GM10847 (cell line): ENCODE results near the gene PACS1.

Experiments used
- POLR2A ChIP-seq: IDR thresholded peaks from 2 replicates; pipeline ENCODE4 v1.6.1; 2011; ENCODE audit not compliant: insufficient read length; ENCODE audit errors: extremely low read depth

PACS1 gene

DNA sequence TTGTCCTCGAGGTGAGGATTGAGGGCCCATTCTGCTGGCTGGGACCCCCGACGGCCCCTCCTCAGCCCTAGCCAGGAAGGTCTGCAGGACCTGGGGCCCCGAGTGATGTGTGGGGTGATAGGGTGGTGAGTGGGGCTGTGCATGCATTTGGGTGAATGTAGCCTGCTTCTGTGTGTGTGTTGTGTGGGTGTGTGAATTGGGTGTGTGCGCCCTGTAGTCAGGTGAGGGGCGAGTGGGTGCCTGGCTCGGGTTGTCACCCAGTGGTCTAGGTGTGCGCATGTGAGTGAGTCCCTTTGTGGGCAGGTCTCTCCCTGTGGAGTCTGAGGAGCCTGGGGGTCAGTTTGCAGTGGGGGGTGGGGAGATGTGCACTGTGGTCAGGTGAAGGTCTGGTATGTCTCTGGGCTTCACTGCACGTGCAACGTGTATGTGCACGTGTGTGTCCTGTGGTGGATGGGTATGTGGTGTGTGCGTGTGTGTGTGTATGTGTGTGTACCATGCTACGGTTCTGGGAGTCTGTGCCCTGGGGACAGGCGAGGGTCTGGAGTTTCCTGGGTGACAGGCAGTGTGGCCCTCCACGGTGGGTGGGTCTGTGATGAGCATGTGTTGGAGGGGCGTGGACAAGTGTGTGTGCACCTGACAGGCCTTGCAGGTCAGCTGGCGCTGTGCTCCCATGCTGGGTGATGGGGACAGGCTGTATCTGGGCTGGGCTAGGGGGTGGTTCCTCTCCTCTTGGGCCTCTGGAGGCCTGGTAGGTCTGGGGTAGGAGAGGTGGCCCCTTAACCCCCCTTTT is 222.7 kb downstream of the PACS1 start:
- TF ChIP-seq POLR2A, result no peak

DNA sequence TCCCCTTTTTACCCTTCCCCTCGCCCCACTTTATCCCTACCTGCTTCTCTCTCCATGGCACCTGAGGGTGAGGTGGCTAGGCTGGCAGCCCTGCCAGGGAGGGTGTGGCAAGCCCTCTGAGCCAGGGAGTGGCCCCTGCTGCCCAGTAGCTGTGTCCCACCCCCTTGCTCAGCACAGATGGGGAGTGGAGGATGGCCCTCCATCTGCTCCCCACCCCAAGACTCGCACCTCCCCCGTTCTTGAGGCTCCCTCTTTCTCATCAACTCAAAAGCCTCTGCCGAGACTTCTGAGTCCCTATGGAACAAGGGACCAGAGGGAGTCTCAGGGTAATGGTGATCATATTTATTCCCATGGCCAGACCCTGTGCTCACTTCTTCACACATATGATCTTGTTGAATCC is 223.3 kb downstream of the PACS1 start:
- TF ChIP-seq POLR2A, result no peak

DNA sequence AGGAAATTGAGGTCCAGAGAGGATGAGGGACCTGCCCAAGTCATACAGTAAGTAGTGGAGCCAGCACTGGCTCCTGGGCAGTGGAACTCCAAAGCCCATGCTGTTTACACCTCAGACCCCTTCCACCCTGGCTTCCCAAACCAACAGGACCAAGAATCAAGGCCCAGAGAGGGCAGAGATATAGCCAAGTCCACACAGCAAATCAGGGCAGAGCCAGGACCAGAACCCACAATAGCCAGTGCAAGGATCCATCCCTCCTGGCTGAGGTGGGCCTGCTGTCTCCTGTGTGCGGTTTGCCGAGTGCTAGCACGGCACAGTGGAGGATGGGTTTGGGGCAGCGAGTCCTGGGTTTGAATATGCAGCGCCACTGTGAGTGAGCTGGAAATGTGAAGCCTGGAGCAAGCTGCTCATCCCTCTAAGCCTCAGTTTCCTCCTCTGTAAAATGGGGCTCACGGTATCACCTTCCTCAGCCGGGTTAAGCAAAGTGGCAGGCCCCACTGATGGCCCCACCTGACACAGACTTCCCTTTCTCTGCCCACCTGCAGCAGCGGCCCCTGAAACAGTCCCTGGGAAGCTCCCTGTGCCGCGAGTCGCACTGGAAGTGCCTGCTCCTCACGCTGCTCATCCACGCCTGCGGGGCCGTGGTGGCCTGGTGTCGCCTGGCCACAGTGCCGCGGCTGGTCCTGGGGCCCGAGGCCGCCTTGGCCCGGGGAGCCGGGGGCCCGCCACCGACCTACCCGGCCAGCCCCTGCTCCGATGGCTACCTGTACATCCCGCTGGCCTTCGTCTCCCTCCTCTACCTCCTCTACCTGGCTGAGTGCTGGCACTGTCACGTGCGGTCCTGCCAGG is 223.9 kb downstream of the PACS1 start:
- no peak for TF ChIP-seq POLR2A
